Measurements from ENCODE around the gene HDDC3. TPM values are rescaled to one million over a fixed set of nuclear protein-coding genes. Genes with fewer than 3 reads are reported as not detected.

Gene HDDC3
- total RNA-seq, 1 donor from 2014 or later: 12.7 TPM

GRCh38 chr15:90883976-90884718 is 48.2 kb downstream of the HDDC3 start, which contains the start of gene FES:
FES (plus strand) TSS chr15:90884504; CDS start chr15:90885046, 542 bp downstream.
- intact Hi-C loops (cut with DNase I): loop anchor here (2.0 kb wide), 1 partner anchor 237 kb away; no protein-coding TSS in a partner anchor
- peak; percentile 62 for ATAC-seq
- DNase-seq (ENCODE audit: low spot score): peak; percentile 84

- ATAC-seq (peak; percentile 8), DNase-seq (ENCODE audit: low spot score) (no peak)
- intact Hi-C loops (cut with DNase I): no loop called here
Observed at GRCh38 chr15:90883526-90883975, 48.8 kb downstream of the HDDC3 start.

- ATAC-seq: peak; percentile 6
- no peak for DNase-seq (ENCODE audit: low spot score)
- intact Hi-C loops (cut with DNase I): no loop called here
Observed at GRCh38 chr15:90882781-90883525, 49.4 kb downstream of the HDDC3 start.

GRCh38 chr15:90881978-90882721 is 50.2 kb downstream of the HDDC3 start:
- intact Hi-C loops (cut with DNase I): no loop called here
- ATAC-seq (no peak), DNase-seq (ENCODE audit: low spot score) (no peak)

- ATAC-seq (no peak), DNase-seq (ENCODE audit: low spot score) (no peak)
- intact Hi-C loops (cut with DNase I): no loop called here
Observed at GRCh38 chr15:90881181-90881977, 51.0 kb downstream of the HDDC3 start.

GRCh38 chr15:90880381-90881145 is 51.8 kb downstream of the HDDC3 start:
- DNase-seq (ENCODE audit: low spot score): no peak
- no peak for ATAC-seq
- intact Hi-C loops (cut with DNase I): no loop called here

Other genes with a start within 250 kb of the HDDC3 start
- gene BLM, start 215.2 kb downstream of the HDDC3 start, total RNA-seq: 0.85 TPM
- gene FURIN, start 64.0 kb downstream of the HDDC3 start, total RNA-seq: 51.6 TPM
- gene FES, start 48.0 kb downstream of the HDDC3 start, total RNA-seq: 44.8 TPM
- 150 TPM for gene MAN2A2, start 29.2 kb downstream of the HDDC3 start, total RNA-seq
- gene UNC45A, start 2.7 kb upstream of the HDDC3 start, total RNA-seq: 56.8 TPM
- 12.4 TPM for gene RCCD1, start 22.3 kb upstream of the HDDC3 start, total RNA-seq
- 5.7 TPM for gene PRC1, start 62.0 kb upstream of the HDDC3 start, total RNA-seq
- gene VPS33B, start 90.0 kb upstream of the HDDC3 start, total RNA-seq: 13.0 TPM
- gene SV2B, start 167.7 kb upstream of the HDDC3 start, total RNA-seq: 19.1 TPM

Data from sciatic nerve (tissue), 2 donors.